Stimulated activated CD8-positive, alpha-beta memory T cell treated with anti-CD3 and anti-CD28 coated beads, Interleukin-7, amount 100 ng/mL, for 1 hour (primary cell): ENCODE results near the gene HPSE.

ENCODE experiments used
- DNase-seq, 2 donors: peaks; one replicate each; pipeline ENCODE4 v3.0.0-alpha.2; 2020; ENCODE audit warnings: low read depth in 2 of 2

Gene HPSE

DNA sequence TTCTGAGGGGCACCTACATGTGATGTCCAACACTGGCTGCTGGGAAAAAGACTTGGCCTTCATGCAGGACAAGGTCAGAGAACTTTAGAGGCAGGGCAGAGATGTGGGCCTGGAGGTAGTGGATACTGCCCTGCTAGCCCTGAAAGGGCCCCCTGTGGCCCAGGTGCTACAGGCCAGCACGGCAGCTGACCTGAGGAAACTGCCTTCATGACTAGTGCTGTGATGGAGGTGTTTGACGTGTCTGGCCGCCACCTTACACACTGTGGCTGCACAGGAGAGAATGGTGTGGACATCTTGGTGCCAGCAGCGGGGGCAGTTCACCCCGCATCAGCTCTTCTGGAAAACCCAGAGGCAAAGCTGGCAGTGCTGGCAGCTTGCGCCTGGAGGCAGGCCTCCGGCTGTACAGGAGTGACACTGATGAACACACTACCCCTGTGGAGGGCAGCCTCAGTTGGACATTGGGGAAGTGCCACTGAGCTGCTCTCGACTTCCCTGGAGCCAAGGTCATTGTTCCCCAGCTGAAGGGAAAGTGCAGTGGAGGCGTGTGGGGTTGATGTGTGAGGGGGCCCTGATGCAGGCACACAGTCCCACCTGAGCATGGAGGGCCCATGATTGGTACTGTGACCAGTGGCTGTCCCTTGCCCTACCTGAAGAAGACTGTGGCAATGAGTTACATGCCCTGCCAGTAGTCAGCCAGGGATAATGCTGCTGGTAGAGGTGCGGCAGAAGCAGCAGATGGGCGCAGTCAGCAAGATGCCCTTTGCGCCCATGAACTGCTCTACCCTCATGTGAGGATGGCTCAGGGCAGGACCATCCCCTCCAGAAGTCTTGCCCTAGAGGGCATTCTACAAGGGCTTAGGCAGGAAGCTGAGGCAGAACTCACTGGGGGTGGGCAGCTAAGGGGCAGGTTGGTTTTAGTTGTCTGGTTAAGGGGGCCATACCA, 87.0 kb downstream of the HPSE start:
- no peak for DNase-seq
